HG03442 (cell line): ENCODE measurements around the gene RTP5.
"Not testable (repeated sequence)": the region's sequence is repeated elsewhere in the genome, so short reads cannot be mapped to it uniquely, and the experiment has no call there.

Experiments used
- ATAC-seq: cut with Tn5 transposase; IDR thresholded peaks from one replicate; pipeline ENCODE4 v1.9.1; 2021; ENCODE audit warnings: mild to moderate bottlenecking, moderate library complexity; ENCODE audit not compliant: unreplicated experiment

The RTP5 gene

DNA sequence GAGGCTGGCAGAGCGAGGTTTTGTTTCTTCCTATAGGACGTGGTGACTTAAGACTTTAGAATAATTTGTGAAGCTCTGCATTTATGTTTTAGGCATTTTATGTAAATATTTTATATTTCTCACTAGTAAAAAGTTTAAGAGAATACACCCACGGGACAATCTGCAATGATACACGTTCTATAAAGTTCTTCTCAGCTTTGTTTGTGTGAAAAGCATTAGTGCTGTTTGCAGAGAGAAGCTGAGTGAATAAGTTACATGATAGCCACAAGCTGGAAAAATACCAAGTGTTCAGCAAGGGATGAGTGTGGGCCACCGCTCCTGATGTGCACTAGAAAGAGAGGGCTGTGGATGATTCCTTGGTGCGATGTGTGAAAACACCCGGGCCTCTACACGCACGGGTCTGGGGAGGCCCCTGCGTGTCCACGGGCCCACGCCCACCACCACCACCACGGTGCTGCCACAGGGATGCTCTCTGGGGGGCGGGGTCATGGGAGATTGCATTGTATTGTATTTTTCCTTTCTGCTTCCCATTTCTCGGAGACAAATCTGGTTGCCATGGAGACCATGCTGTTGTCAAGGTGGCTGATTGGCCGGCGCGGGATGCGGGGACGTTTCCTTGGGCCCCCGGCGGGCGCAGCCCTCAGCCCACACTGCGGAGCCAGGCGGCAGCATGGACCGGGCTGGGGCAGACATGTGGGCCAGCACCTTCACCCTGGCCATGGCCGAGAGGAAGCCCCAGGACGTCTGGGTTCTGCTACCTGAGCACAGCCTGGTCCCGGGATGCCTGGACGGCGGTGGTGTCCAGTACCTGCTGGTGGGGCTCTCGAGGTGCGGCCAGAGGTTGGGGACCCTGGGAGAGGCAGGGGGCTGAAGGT lies at the start of gene RTP5:
TSS of gene RTP5 (plus strand) at position 643 of the 875 bp plus-strand sequence. CDS start at position 671, 28 bp downstream.
- ATAC-seq: no peak

GRCh38 chr2:241819947-241820624 lies 49.4 kb upstream of the RTP5 start:
- ATAC-seq: not testable (repeated sequence)

DNA sequence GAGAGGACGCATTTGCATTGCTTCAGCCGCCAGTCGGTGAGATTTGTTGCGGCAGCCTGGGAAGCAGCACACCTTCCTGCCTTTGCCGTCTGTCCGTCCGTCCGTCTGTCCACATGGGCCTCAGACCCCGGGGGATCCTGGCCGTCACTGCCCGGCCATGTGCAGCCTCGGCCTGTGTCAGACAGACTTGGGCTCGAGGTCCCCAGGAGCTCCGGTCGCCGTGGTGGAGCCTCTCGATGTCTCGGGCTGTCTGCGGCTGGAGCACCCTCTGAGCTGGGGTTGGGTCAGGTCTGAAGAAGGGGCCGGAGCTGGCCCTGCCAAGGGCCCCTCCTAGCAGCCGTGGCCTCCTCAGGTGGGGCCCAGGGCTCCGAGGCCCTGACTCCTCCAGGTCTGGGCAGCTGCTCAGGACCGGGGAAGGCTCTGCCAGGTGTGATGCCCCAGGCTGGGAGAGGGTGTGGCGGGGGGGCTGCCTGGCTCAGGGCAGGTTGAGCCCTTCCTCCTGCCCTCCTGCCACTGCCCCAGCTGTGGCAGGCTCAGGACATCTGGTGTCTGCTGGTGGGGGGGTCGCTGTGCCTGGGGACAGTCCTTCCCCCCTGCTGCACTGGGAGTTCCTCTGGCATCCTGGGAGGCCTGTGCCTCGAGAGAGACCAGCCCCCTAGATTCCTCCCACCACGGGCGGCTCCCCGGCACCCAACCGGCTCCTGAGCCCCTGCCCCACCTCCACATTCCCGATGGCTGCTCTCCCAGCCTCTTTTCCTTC lies 48.7 kb upstream of the RTP5 start:
- no peak for ATAC-seq

DNA sequence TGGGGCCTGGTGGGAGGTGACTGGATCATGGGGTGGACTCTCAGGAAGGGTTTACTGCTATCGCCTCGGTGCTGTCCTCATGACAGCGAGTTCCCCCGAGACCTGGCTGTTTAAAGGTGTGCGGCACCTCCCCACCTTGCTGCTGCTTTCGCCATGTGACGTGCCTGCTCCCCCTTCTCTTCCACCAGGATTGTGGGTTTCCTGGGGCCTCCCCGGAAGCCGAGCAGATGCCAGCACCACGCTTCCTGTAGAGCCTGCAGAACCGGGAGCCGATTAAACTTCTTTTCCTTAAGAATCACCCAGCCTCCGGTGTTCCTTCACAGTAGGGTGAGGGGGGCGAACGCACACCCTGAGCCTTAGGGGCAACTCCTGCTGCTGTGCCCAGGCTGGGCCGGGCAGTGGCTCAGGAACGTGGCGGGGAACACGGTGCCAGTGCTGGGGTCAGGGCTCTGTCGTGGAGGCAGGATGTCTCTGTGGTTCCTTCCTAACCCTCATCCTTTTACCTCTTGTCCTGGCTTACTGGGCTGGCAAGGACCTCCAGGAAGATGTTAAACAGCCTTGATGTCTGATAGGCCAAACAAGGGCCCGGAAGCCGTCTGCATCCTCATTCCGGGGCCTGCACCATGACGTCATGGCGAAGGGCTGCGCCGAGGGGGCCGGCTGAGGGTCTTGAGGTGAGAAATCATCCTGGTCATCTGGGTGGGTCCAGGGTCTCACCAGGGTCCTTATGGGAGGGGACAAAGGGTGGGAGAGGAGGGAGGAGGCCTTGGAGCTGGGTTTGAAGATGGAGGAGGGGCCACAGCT lies 47.9 kb upstream of the RTP5 start:
- no peak for ATAC-seq

DNA sequence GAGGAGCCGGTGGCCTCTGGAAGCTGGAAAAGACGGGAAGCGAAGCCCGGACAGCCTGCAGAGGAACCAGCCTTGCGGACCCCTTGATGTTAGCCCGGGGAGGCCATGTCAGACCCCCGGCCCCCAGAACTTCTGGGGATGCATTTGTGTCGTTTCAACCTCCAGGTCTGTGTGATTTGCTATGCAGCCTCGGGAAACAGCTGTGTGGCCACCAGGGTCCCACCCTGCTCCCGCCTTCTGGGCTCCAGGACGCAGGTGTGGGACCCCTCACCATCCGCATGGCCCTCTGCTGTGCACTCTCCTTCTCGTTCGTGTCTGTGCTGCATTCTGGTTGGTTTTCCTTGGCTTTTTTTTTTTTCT lies 47.3 kb upstream of the RTP5 start:
- ATAC-seq: no peak

DNA sequence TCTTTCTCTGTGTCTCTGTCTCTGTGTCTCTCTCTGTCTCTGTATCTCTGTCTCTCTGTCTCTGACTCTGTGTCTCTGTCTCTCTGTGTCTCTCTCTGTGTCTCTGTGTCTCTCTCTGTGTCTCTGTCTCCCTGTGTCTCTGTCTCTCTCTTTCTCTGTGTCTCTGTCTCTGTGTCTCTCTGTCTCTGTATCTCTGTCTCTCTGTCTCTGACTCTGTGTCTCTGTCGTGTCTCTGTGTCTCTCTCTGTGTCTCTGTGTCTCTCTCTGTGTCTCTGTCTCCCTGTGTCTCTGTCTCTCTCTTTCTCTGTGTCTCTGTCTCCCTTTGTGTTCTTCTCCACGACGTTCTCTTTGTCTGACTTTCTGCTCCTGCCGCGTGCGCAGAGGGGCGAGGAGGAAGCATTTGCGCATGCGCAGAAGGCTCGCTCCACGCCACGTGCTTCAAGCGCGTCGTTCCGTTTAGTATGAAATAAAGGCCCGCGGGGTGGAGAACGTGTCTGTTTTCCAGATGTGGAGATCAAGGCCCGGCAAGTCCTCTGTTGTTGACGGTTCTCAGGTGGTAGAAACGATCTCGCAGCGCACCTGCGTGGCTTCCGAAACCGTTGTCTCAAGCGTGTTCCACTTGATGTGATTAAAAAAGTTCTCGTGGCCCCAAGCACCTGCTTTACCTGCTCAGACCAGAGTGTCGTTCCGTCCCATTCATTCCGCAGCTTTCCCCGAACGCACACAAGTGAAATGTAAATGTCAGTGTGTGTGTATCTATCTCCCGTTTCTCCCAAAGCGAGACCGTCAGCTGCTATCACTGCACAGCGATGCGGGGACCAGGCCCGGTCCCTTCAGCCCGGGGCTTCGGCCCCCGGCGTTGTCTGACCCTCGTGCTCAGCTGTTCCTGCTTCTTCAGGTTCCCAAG lies 45.7 kb upstream of the RTP5 start:
- not testable (repeated sequence) for ATAC-seq

GRCh38 chr2:241827394-241827793 lies 42.1 kb upstream of the RTP5 start:
- no peak for ATAC-seq

DNA sequence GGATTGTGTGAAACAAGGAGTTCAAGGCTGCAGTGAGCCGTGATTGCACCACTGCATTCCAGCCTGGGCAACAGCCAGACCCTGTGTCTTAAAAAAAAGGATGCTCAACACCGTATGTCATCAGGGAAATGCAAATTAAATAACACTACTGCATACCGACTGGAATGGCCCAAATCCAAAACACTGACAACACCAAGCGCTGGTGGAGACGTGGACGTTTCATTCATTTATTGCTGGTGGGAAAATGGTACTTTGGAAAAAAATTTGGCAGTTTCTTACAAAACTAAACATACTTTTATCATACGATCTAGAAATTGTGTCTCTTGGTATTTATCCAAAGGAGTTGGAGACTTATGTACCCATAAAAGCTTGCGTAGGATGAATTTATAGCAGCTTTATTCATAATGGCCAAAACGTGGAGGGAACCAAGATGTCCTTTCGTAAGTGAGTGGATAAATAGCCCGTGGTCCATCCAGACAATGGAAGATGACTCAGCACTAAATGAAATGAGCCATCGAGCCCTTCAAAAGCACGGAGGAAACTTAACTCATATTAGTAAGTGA lies 36.3 kb upstream of the RTP5 start:
- ATAC-seq: no peak

GRCh38 chr2:241833756-241834526 lies 35.6 kb upstream of the RTP5 start:
- ATAC-seq: not testable (repeated sequence)

DNA sequence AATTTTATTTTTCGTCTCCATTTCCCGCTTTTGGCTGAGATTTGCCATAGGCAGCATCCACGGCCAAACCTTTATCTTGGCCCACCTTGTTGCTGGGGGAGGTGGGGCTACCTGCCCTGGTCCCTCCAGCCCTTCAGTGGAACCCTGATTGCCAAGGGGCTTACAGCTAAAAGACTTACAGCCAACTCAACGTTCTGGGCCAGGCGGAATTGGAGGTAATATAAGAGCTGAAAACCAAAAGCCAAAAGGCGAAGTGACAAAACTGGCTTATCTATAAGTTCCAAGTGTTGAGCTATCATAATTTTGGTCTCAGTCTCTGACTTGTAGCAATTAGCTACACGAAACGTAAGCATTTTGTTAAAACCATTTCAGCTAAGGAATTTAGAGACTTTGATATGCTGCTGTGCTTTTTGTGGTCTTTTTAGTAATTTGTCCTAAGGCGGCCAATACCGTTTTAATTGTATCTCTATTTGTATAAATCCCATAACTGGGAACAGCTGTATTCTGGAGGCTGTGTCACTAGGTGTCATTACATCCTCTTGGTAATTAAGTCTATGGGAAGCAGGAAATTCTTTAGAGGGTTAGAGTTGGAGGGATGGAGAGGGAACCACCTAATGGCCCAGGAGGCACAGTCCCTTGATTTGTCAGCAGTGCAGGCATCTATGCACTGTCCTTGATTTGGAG lies 34.9 kb upstream of the RTP5 start:
- no peak for ATAC-seq

- ATAC-seq: no peak
Measured at GRCh38 chr2:241835611-241836010, 33.9 kb upstream of the RTP5 start.

GRCh38 chr2:241836292-241836691 lies 33.2 kb upstream of the RTP5 start:
- ATAC-seq: no peak

- ATAC-seq: no peak
Measured at GRCh38 chr2:241837197-241837965, 32.1 kb upstream of the RTP5 start.

GRCh38 chr2:241841181-241842066 lies 28.1 kb upstream of the RTP5 start:
- ATAC-seq: no peak

DNA sequence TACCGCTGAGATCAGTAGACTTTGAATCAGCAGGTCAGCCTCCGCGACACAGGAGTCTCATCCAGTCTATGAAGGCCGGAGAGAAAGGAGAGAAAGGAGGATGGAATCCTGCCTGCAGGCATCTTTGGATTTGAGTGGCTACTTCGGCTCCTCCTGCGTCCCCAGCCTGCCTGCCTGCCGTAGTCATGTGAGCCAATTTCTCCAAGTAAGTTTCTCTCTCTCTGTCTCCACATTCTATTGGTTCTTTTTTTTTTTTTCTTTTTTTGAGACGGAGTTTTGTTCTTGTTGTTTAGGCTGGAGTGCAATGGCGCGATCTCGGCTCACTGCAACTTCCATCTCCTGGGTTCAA lies 27.5 kb upstream of the RTP5 start:
- no peak for ATAC-seq

DNA sequence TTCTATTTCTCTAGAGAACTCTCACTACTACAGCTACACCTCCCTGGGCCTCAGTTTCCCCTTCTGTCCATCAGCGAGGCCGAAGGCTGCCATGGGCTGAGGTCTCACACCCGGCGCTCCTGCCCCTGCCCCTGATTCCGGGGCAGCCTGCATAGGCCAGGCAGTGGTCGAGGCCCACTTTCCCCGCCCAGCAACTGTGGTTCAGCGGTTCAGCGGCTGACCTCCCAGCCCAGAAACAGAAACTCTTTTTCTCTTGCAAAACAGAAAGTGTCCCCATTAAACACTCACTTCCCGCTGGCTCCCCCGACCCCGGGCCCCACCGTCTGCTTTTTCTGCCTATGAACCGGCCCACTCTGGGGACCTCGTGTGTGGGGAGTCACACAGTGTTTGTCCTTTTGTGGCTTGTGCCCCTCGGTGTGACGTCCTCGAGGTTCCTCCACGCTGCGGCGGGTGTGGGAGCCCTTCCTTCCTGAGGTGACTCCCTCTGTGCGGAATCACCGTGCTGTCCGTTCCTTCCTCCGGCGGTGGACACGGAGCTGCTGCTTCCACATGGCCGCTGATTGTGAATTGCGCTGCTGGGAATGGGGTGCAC lies 26.8 kb upstream of the RTP5 start:
- ATAC-seq: no peak
